IMR-90 (cell line): ENCODE measurements around the gene TMEM50B. TPM values are rescaled to one million over a fixed set of nuclear protein-coding genes. Genes with fewer than 3 reads are reported as not detected.

ENCODE experiments used
- ATAC-seq: fragments of 200-7000 bp; cut with Tn5 transposase; 2 replicates; pipeline ENCODE4 v1.9.1; 2020; ENCODE audit warnings: low read depth, mild to moderate bottlenecking, moderate library complexity
- BruUV-seq: library from RNA; stranded (reverse); fragments of 400-500 nt; replicated peaks from 2 replicates; lab custom pipeline; 2021; lab: Mats Ljungman, UMichigan
- CTCF ChIA-PET: fragments of 300-600 bp; formaldehyde crosslinking; extraction: SDS; loops from one replicate; lab custom pipeline; 2021; ENCODE audit warnings: antibody characterized with exemption; lab: Yijun Ruan, JAX
- POLR2A ChIA-PET: fragments of 300-600 bp; sonication (Branson Sonifier 250); formaldehyde crosslinking; loops from one replicate; lab custom pipeline; 2022; ENCODE audit warnings: antibody characterized with exemption; ENCODE audit not compliant: unreplicated experiment; lab: Charles Lee
- DNase-seq: peaks from one replicate; pipeline ENCODE4 v3.0.0; 2013
- H2AFZ ChIP-seq: replicated peaks from 2 replicates; pipeline ENCODE3; 2013; ENCODE audit warnings: low read length, mild to moderate bottlenecking; ENCODE audit not compliant: poor library complexity
- H2AK5ac ChIP-seq: 2 replicates; pipeline ENCODE4 v1.6.1; 2013; ENCODE audit warnings: low read depth, low read length, inconsistent platforms
- H2AK9ac ChIP-seq: replicated peaks from 2 replicates; pipeline ENCODE3; 2013; ENCODE audit warnings: mild to moderate bottlenecking, low read depth, low read length, moderate library complexity; ENCODE audit not compliant: poor library complexity
- H2BK120ac ChIP-seq: 2 replicates; pipeline ENCODE4 v1.6.1; 2013; ENCODE audit warnings: low read depth, low read length, inconsistent platforms
- H2BK15ac ChIP-seq: 3 replicates; pipeline ENCODE4 v1.6.1; 2013; ENCODE audit warnings: low read depth, low read length, inconsistent platforms
- H2BK20ac ChIP-seq: 2 replicates; pipeline ENCODE4 v1.6.1; 2013; ENCODE audit warnings: low read depth, mild to moderate bottlenecking, inconsistent platforms, low read length, moderate library complexity
- H2BK5ac ChIP-seq: 2 replicates; pipeline ENCODE4 v1.6.1; 2013; ENCODE audit warnings: mild to moderate bottlenecking, low read depth, low read length, inconsistent platforms; ENCODE audit not compliant: poor library complexity, severe bottlenecking
- H3K14ac ChIP-seq: replicated peaks from 2 replicates; pipeline ENCODE4 v1.6.1; 2013; ENCODE audit warnings: low read depth, low read length, inconsistent platforms
- H3K18ac ChIP-seq: 2 replicates; pipeline ENCODE4 v1.6.1; 2013; ENCODE audit warnings: low read depth, low read length, control low read depth
- H3K23ac ChIP-seq: 2 replicates; pipeline ENCODE4 v1.6.1; 2013; ENCODE audit warnings: low read depth, low read length, inconsistent platforms
- H3K27ac ChIP-seq: 2 replicates; pipeline ENCODE4 v1.5.1; 2013; ENCODE audit warnings: mild to moderate bottlenecking, control low read depth, low read length; ENCODE audit not compliant: insufficient read depth
- H3K27me3 ChIP-seq: 2 replicates; pipeline ENCODE4 v1.6.1; 2013; ENCODE audit warnings: low read length; ENCODE audit not compliant: control insufficient read depth, insufficient read depth
- H3K36me3 ChIP-seq: 2 replicates; pipeline ENCODE4 v1.6.1; 2013; ENCODE audit warnings: low read length, mixed read lengths; ENCODE audit not compliant: control insufficient read depth, insufficient read depth
- H3K4ac ChIP-seq: 2 replicates; pipeline ENCODE4 v1.6.1; 2013; ENCODE audit warnings: low read depth, low read length, inconsistent platforms
- H3K4me1 ChIP-seq: 2 replicates; pipeline ENCODE4 v1.6.1; 2013; ENCODE audit warnings: low read length, mixed read lengths; ENCODE audit not compliant: control insufficient read depth, insufficient read depth
- H3K4me2 ChIP-seq: 2 replicates; pipeline ENCODE4 v1.6.1; 2013; ENCODE audit warnings: low read depth, mild to moderate bottlenecking, control low read depth, low read length, moderate library complexity
- H3K4me3 ChIP-seq: 2 replicates; pipeline ENCODE4 v1.5.1; 2013; ENCODE audit warnings: low read depth, mild to moderate bottlenecking, control low read depth, low read length, moderate library complexity; ENCODE audit not compliant: insufficient read depth
- H3K56ac ChIP-seq: 2 replicates; pipeline ENCODE4 v1.6.1; 2013; ENCODE audit warnings: low read length, inconsistent platforms; ENCODE audit not compliant: insufficient read depth; ENCODE audit errors: extremely low read depth
- H3K79me1 ChIP-seq, 2 experiments: 2 replicates each; pipeline ENCODE4 v1.6.1; 2013; ENCODE audit warnings: low read length in 2 of 2, inconsistent platforms in 1 of 2, low read depth in 1 of 2
- H3K9ac ChIP-seq: 2 replicates; pipeline ENCODE4 v1.6.1; 2013; ENCODE audit warnings: low read depth, low read length, control low read depth
- H3K9me1 ChIP-seq: 2 replicates; pipeline ENCODE4 v1.6.1; 2013; ENCODE audit warnings: low read length, inconsistent platforms; ENCODE audit not compliant: insufficient read depth
- H3K9me3 ChIP-seq: 2 replicates; pipeline ENCODE4 v1.6.1; 2013; ENCODE audit warnings: low read length; ENCODE audit not compliant: control insufficient read depth, insufficient read depth
- H4K20me1 ChIP-seq: 2 replicates; pipeline ENCODE4 v1.6.1; 2013; ENCODE audit warnings: low read length, inconsistent platforms; ENCODE audit not compliant: insufficient read depth
- H4K5ac ChIP-seq: 2 replicates; pipeline ENCODE4 v1.6.1; 2013; ENCODE audit warnings: mild to moderate bottlenecking, low read depth, low read length, control low read depth
- H4K8ac ChIP-seq, 2 experiments: 2 replicates each; pipeline ENCODE4 v1.6.1; 2013; ENCODE audit warnings: low read depth in 2 of 2, low read length in 2 of 2, control low read depth in 1 of 2, inconsistent platforms in 1 of 2
- H4K91ac ChIP-seq: 2 replicates; pipeline ENCODE4 v1.6.1; 2013; ENCODE audit warnings: low read depth, low read length, inconsistent platforms; ENCODE audit not compliant: insufficient read depth
- BHLHE40 ChIP-seq: fragments of 150-350 bp; IDR thresholded peaks from 2 replicates; pipeline ENCODE4 v1.6.1; 2016; ENCODE audit warnings: mild to moderate bottlenecking, low read depth, low read length
- CEBPB ChIP-seq: IDR thresholded peaks from 2 replicates; pipeline ENCODE4 v1.6.1; 2012; ENCODE audit warnings: low read depth, low read length, improper control_type of control experiment
- CHD1 ChIP-seq: IDR thresholded peaks from 2 replicates; pipeline ENCODE4 v1.6.1; 2012; ENCODE audit warnings: low read depth, low read length, improper control_type of control experiment
- CTCF ChIP-seq: conservative IDR thresholded peaks from 2 replicates; pipeline ENCODE4 v1.5.1; 2012; ENCODE audit warnings: mild to moderate bottlenecking, low read depth, low read length, improper control_type of control experiment
- ELK1 ChIP-seq: fragments of 150-350 bp; IDR thresholded peaks from 2 replicates; pipeline ENCODE4 v1.6.1; 2016; ENCODE audit warnings: low read depth, mild to moderate bottlenecking, low read length, moderate library complexity, borderline replicate concordance
- MAFK ChIP-seq: IDR thresholded peaks from 2 replicates; pipeline ENCODE4 v1.6.1; 2012; ENCODE audit warnings: low read depth, low read length, improper control_type of control experiment
- MAZ ChIP-seq: IDR thresholded peaks from 2 replicates; pipeline ENCODE4 v1.6.1; 2012; ENCODE audit warnings: low read depth, mild to moderate bottlenecking, low read length, improper control_type of control experiment, moderate library complexity, borderline replicate concordance
- MXI1 ChIP-seq: IDR thresholded peaks from 2 replicates; pipeline ENCODE4 v1.6.1; 2012; ENCODE audit warnings: low read depth, mild to moderate bottlenecking, low read length, moderate library complexity, borderline replicate concordance
- NFE2L2 ChIP-seq: fragments of 150-350 bp; IDR thresholded peaks from 2 replicates; pipeline ENCODE4 v1.6.1; 2016; ENCODE audit warnings: low read depth, mild to moderate bottlenecking, low read length
- POLR2A ChIP-seq: IDR thresholded peaks from 2 replicates; pipeline ENCODE4 v1.6.1; 2012; ENCODE audit warnings: mild to moderate bottlenecking, low read depth, low read length
- RAD21 ChIP-seq: IDR thresholded peaks from 2 replicates; pipeline ENCODE4 v1.6.1; 2012; ENCODE audit warnings: low read length, improper control_type of control experiment
- RCOR1 ChIP-seq: IDR thresholded peaks from 2 replicates; pipeline ENCODE4 v1.6.1; 2012; ENCODE audit warnings: mild to moderate bottlenecking, low read length, improper control_type of control experiment; ENCODE audit not compliant: insufficient replicate concordance
- RFX5 ChIP-seq: IDR thresholded peaks from 2 replicates; pipeline ENCODE4 v1.8.0; 2012; ENCODE audit warnings: low read depth, mild to moderate bottlenecking, low read length, moderate library complexity
- USF2 ChIP-seq: fragments of 150-350 bp; IDR thresholded peaks from 2 replicates; pipeline ENCODE4 v1.6.1; 2017; ENCODE audit warnings: mild to moderate bottlenecking, antibody characterized with exemption, low read length, low read depth
- WGBS, 2 experiments: methylation state at CpG; one replicate each; pipeline versions ENCODE4 v1.1.5 to v1.1.7; 2013; ENCODE audit warnings: missing lambda C conversion rate in 2 of 2; ENCODE audit not compliant: insufficient read length in 1 of 2; ENCODE audit errors: extremely low coverage in 2 of 2; 5-methylcytosine and 5-hydroxymethylcytosine counted together
- dilution Hi-C: fragments of 300-500 bp; cut with HindIII; formaldehyde crosslinking; loops from one replicate; pipeline ENCODE4 v1.14.3; 2018; ENCODE audit warnings: low sequenced_read_pairs; ENCODE audit not compliant: unreplicated experiment
- in situ Hi-C: fragments of 300-500 bp; cut with MboI; formaldehyde crosslinking; loops from 3 replicates; pipeline ENCODE4 v1.14.3; 2019; ENCODE audit warnings: low sequenced_read_pairs, inconsistent platforms, mixed read lengths
- intact Hi-C: fragments of 100-400 bp; cut with micrococcal nuclease; formaldehyde crosslinking; loops from 2 replicates; pipeline ENCODE4 v1.10.0; 2022
- polyA plus RNA-seq, 3 experiments: library from polyadenylated mRNA; depleted of rRNA; stranded (reverse); fragments of >200 nt; gene quantifications; 2 replicates each; pipeline ENCODE4 v1.2.3, GENCODE V29; 2012; ENCODE audit warnings: low replicate concordance in 1 of 3
- total RNA-seq: library from RNA; depleted of rRNA; stranded (reverse); fragments of >200 nt; gene quantifications from 2 replicates; pipeline ENCODE4 v1.2.3, GENCODE V29; 2012

TMEM50B gene
- total and polyA plus RNA-seq, 2 of the 4 experiments (the other 2 are of a cell fraction) = 10.9 to 25.9 TPM

- H3K14ac ChIP-seq = no peak overlapping the region; the same call in 1 of the 2 replicates
- DNase-seq (peak; percentile 96), ATAC-seq (peak; percentile 95)
- H3K23ac ChIP-seq = no peak overlapping the region
- 0 out of 2 replicates have a peak overlapping the region, but pooled peaks have one; percentile 12 for H4K91ac ChIP-seq
- ChIA-PET CTCF (interaction anchor here (0.6 to 1.0 kb wide), 2 partner anchors 10 to 237 kb away, joined by 3 to 5 read pairs; no protein-coding TSS in a partner anchor), POLR2A (interaction anchor here (0.6 kb wide), 1 partner anchor 12 kb away, joined by 10 read pairs; no protein-coding TSS in a partner anchor)
- no peak overlapping the region for H2BK20ac ChIP-seq
- H3K4ac ChIP-seq = 0 out of 2 replicates have a peak overlapping the region, but pooled peaks have one; percentile 14
- no peak overlapping the region for H3K4me3 ChIP-seq
- no peak overlapping the region for H2BK120ac ChIP-seq
- peak overlapping the region; percentile 74; the same call in 1 of the 2 replicates for H3K27ac ChIP-seq
- BruUV-seq = no TSS peak
- H3K4me1 ChIP-seq = peaks cover 10% of the 10 kb centered on the region
- H2BK5ac ChIP-seq = peak overlapping the region; percentile 54
- no peak overlapping the region for H2BK15ac ChIP-seq
- H3K18ac ChIP-seq = peak overlapping the region; percentile 20; the same call in 1 of the 2 replicates
- peak overlapping the region; percentile 9 for H3K4me2 ChIP-seq
- peak overlapping the region; percentile 7; the same call in 1 of the 2 replicates for H4K5ac ChIP-seq
- H3K9me1 ChIP-seq = no peaks in the 10 kb centered on the region; the same call in 1 of the 2 replicates
- H4K20me1 ChIP-seq = peaks cover 10% of the 10 kb centered on the region
- H3K27me3 ChIP-seq = no peaks in the 10 kb centered on the region
- H3K56ac ChIP-seq = peak overlapping the region; percentile 1; the same call in 1 of the 2 replicates
- dilution Hi-C loops (no loop called here), in situ Hi-C loops (loop anchor here (25.0 kb wide), 1 partner anchor 598 kb away; no protein-coding TSS in a partner anchor), intact Hi-C loops (no loop called here)
- no CpG with 5 or more reads among the region's 5 CpGs for WGBS, 2 experiments
- H2AFZ ChIP-seq = no peak overlapping the region
- H3K9me3 ChIP-seq = no peaks in the 10 kb centered on the region
- no peak overlapping the region for H2AK9ac ChIP-seq
- no peak overlapping the region for H4K8ac ChIP-seq
- peaks cover 20 to 36% of the 10 kb centered on the region in 2 experiments for H3K79me1 ChIP-seq
- H3K36me3 ChIP-seq = peaks cover 47% of the 10 kb centered on the region
- 0 out of 2 replicates have a peak overlapping the region, but pooled peaks have one; percentile 5 for H2AK5ac ChIP-seq
- H3K9ac ChIP-seq = peak overlapping the region; percentile 31; the same call in 1 of the 2 replicates
- TF ChIP-seq BHLHE40 (no peak; the same call in 1 of the 2 replicates), ELK1 (no peak), CHD1 (no peak), CTCF (no peak), MXI1 (no peak), POLR2A (peak; percentile 43; the same call in 1 of the 2 replicates), MAFK (no peak), USF2 (no peak), MAZ (no peak), RCOR1 (peak; percentile 37), NFE2L2 (no peak), RFX5 (no peak), CEBPB (peak; percentile 72), RAD21 (no peak)
Measured at GRCh38 chr21:33434770-33435360, 44.9 kb downstream of the TMEM50B start.
